Measurements from ENCODE around the gene PNMT.
A peak's percentile ranks its signal among the peaks of the same experiment; 100 is the strongest.

The PNMT gene

GRCh38 chr17:39676198-39676819 lies 8.1 kb downstream of the PNMT start:
- peaks cover 7 to 10% of the 10 kb centered on the region in 2 donors for H3K27me3 ChIP-seq (ENCODE audit: control insufficient read depth in 1 of 2, insufficient read depth in 2 of 2, low read length in 2 of 2)
- peaks cover 75 to 81% of the 10 kb centered on the region in 2 donors for H3K4me1 ChIP-seq (ENCODE audit: control insufficient read depth in 1 of 2, insufficient read depth in 2 of 2, low read length in 2 of 2)
- H3K27ac ChIP-seq (ENCODE audit: low read depth, low read length): peak overlapping the region; percentile 36
- H3K4me3 ChIP-seq (ENCODE audit: low read depth in 1 of 2, low read length in 2 of 2): no peak overlapping the region
- H3K36me3 ChIP-seq (ENCODE audit: control insufficient read depth in 1 of 2, insufficient read depth in 2 of 2, low read length in 2 of 2): peaks cover 0 to 5% of the 10 kb centered on the region in 2 donors
- peak overlapping the region; percentile 26 to 33 for H3K9ac ChIP-seq (ENCODE audit: low read depth in 1 of 2, low read length in 2 of 2)
- no peaks in the 10 kb centered on the region for H3K9me3 ChIP-seq (ENCODE audit: control insufficient read depth in 1 of 2, low read length in 2 of 2)

DNA sequence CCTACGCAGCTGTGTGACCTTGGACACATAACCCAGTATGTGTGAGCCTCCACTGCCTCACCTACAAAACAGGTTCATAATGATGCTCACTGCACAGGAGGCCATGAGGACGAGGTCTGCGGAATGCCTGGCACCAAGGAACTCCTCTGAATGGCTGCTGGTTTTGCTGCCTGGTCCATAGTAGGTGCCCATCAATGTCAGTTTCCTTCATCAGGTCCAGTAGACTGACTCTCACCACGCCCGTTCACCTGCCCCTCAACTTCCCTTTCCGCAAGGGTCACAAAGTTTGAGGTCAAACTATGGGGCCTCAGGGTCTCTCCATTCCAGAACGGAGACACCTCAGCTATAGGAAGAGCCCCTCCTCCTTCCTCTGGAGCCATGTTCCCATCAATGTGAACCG lies 8.8 kb downstream of the PNMT start:
- peaks cover 0 to 5% of the 10 kb centered on the region in 2 donors for H3K36me3 ChIP-seq (ENCODE audit: control insufficient read depth in 1 of 2, insufficient read depth in 2 of 2, low read length in 2 of 2)

GRCh38 chr17:39677542-39678339 lies 9.5 kb downstream of the PNMT start:
- H3K27ac ChIP-seq (ENCODE audit: low read depth, low read length): peak overlapping the region; percentile 76
- H3K4me1 ChIP-seq (ENCODE audit: control insufficient read depth in 1 of 2, insufficient read depth in 2 of 2, low read length in 2 of 2): peaks cover 63 to 67% of the 10 kb centered on the region in 2 donors
- H3K36me3 ChIP-seq (ENCODE audit: control insufficient read depth in 1 of 2, insufficient read depth in 2 of 2, low read length in 2 of 2): peaks cover 0 to 5% of the 10 kb centered on the region in 2 donors
- peak overlapping the region; percentile 36 to 43 for H3K9ac ChIP-seq (ENCODE audit: low read depth in 1 of 2, low read length in 2 of 2)
- no peaks in the 10 kb centered on the region for H3K9me3 ChIP-seq (ENCODE audit: control insufficient read depth in 1 of 2, low read length in 2 of 2)
- H3K4me3 ChIP-seq (ENCODE audit: low read depth in 1 of 2, low read length in 2 of 2): peak overlapping the region in 1 of 2 donors; percentile 42
- H3K27me3 ChIP-seq (ENCODE audit: control insufficient read depth in 1 of 2, insufficient read depth in 2 of 2, low read length in 2 of 2): no peaks in the 10 kb centered on the region

More for the DNA sequence above, 8.8 kb downstream of the PNMT start:
- H3K9ac ChIP-seq (ENCODE audit: low read depth in 1 of 2, low read length in 2 of 2): no peak overlapping the region
- peaks cover 0 to 4% of the 10 kb centered on the region in 2 donors for H3K27me3 ChIP-seq (ENCODE audit: control insufficient read depth in 1 of 2, insufficient read depth in 2 of 2, low read length in 2 of 2)
- peak overlapping the region; percentile 76 for H3K27ac ChIP-seq (ENCODE audit: low read depth, low read length)
- peaks cover 68 to 73% of the 10 kb centered on the region in 2 donors for H3K4me1 ChIP-seq (ENCODE audit: control insufficient read depth in 1 of 2, insufficient read depth in 2 of 2, low read length in 2 of 2)
- no peaks in the 10 kb centered on the region for H3K9me3 ChIP-seq (ENCODE audit: control insufficient read depth in 1 of 2, low read length in 2 of 2)
- H3K4me3 ChIP-seq (ENCODE audit: low read depth in 1 of 2, low read length in 2 of 2): no peak overlapping the region

DNA sequence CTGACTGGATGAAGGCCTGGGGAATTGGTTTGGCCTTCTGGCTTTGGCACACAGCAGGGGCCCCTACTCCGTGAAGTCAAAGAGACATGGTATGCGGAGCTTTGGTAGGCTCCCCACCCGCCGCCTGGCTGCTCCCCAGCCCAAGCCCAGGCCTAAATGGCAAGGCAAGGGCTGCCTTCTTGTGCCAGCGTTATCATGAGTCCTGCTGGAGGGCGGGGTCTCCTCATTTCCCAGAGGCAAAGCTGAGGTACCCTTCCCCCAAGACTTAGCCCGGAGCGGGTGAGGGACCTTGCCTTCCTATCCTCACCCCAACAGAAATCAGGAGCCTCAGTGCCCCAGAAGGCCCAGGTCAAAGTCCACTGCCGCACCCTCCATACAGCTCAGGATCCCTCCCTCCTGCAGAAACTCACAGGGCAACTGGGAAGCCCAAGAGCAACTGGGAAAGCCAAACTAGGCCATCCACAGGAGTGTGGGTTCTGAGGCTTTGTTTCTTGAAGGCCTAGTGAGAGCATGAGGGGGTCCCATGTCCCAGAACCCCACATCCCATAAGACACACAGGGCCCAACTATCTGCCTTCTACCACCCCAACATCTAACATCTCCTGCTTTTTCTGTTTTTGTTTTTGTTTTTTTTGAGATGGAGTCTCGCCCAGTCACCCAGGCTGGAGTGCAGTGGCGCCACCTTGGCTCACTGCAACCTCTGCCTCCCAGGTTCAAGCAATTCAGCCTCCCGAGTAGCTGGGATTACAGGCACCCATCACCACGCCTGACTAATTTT lies 10.3 kb downstream of the PNMT start:
- Histone ChIP-seq H3K27ac (ENCODE audit: low read depth, low read length) (peak overlapping the region; percentile 76), H3K36me3 (ENCODE audit: control insufficient read depth in 1 of 2, insufficient read depth in 2 of 2, low read length in 2 of 2) (peaks cover 0 to 11% of the 10 kb centered on the region in 2 donors), H3K4me1 (ENCODE audit: control insufficient read depth in 1 of 2, insufficient read depth in 2 of 2, low read length in 2 of 2) (peaks cover 63 to 66% of the 10 kb centered on the region in 2 donors), H3K9ac (ENCODE audit: low read depth in 1 of 2, low read length in 2 of 2) (peak overlapping the region; percentile 43 to 53), H3K4me3 (ENCODE audit: low read depth in 1 of 2, low read length in 2 of 2) (peak overlapping the region in 1 of 2 donors; percentile 42), H3K27me3 (ENCODE audit: control insufficient read depth in 1 of 2, insufficient read depth in 2 of 2, low read length in 2 of 2) (no peaks in the 10 kb centered on the region), H3K9me3 (ENCODE audit: control insufficient read depth in 1 of 2, low read length in 2 of 2) (no peaks in the 10 kb centered on the region)

DNA sequence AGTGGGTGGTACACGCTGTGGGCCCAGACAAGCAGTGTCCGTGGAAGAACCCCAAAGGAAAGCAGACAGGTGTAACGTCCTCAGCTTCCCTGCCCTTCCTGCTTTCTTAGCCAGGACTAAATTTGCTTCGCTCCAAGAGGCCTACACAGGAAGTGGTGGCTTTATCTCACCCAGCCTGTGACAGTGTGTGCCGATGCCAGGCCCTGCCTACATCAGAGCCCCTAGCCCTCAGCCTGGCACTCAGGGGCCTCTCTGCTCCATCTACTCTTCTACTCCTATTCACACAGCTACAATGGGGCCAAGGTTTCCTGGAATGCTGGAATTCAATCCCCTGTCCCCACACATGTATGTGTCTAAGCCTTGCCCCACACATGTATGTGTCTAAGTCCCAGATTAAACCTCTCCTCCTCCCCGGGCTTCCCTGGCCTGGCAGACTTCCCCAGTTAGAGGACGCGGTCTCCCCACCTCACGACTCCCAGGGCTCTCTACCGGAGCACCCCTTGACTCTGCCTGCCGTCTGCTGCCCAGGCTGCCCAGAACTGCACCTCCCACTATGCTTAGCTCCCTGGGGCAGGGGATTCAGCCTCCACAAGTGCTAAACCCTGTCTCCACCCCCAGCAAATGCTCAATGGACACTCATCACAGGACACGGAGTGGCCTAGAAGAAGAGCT lies 11.4 kb downstream of the PNMT start:
- Histone ChIP-seq H3K9me3 (ENCODE audit: control insufficient read depth in 1 of 2, low read length in 2 of 2) (no peaks in the 10 kb centered on the region), H3K36me3 (ENCODE audit: control insufficient read depth in 1 of 2, insufficient read depth in 2 of 2, low read length in 2 of 2) (peaks cover 0 to 20% of the 10 kb centered on the region in 2 donors)

DNA sequence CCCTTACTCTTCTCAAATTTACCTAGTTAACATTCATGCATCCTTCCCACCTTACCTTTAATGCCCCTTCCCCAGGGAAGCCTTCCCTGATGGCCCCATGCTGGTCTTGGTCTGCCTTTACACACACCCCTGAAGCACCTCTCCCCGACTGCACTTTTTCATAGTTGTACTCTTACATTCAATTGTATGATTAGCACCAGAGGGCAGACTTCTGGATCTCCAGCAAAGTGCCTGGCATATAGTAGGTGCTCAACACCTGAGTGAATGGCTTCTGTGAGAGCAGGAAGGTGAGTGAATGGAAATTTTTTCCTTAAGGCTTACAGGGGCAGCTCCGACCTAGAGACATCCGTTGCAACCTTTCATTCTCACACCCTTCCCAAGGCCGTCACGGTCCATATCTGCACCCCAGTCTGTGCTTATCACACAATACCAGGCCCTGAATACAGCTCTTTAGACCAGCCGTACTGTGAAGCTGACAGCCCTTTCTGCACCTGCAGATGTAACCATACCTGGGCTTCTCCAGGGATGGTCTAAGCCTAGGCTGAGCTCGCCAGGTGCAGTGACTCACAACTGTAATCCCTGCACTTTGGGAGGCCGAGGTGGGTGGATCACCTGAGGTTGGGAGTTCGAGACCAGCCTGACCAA lies 15.2 kb downstream of the PNMT start:
- Histone ChIP-seq H3K9ac (ENCODE audit: low read depth in 1 of 2, low read length in 2 of 2) (no peak overlapping the region), H3K9me3 (ENCODE audit: control insufficient read depth in 1 of 2, low read length in 2 of 2) (no peaks in the 10 kb centered on the region), H3K4me3 (ENCODE audit: low read depth in 1 of 2, low read length in 2 of 2) (no peak overlapping the region), H3K4me1 (ENCODE audit: control insufficient read depth in 1 of 2, insufficient read depth in 2 of 2, low read length in 2 of 2) (peaks cover 31 to 43% of the 10 kb centered on the region in 2 donors), H3K27me3 (ENCODE audit: control insufficient read depth in 1 of 2, insufficient read depth in 2 of 2, low read length in 2 of 2) (no peaks in the 10 kb centered on the region), H3K36me3 (ENCODE audit: control insufficient read depth in 1 of 2, insufficient read depth in 2 of 2, low read length in 2 of 2) (peaks cover 0 to 26% of the 10 kb centered on the region in 2 donors), H3K27ac (ENCODE audit: low read depth, low read length) (no peak overlapping the region)

More for the DNA sequence above, 11.4 kb downstream of the PNMT start:
- no peak overlapping the region for H3K4me3 ChIP-seq (ENCODE audit: low read depth in 1 of 2, low read length in 2 of 2)
- H3K27ac ChIP-seq (ENCODE audit: low read depth, low read length): peak overlapping the region; percentile 76
- peak overlapping the region; percentile 13 to 53 for H3K9ac ChIP-seq (ENCODE audit: low read depth in 1 of 2, low read length in 2 of 2)
- H3K4me1 ChIP-seq (ENCODE audit: control insufficient read depth in 1 of 2, insufficient read depth in 2 of 2, low read length in 2 of 2): peaks cover 59 to 67% of the 10 kb centered on the region in 2 donors
- H3K27me3 ChIP-seq (ENCODE audit: control insufficient read depth in 1 of 2, insufficient read depth in 2 of 2, low read length in 2 of 2): no peaks in the 10 kb centered on the region

- H3K4me1 ChIP-seq (ENCODE audit: control insufficient read depth in 1 of 2, insufficient read depth in 2 of 2, low read length in 2 of 2): peaks cover 26 to 42% of the 10 kb centered on the region in 2 donors
- no peaks in the 10 kb centered on the region for H3K9me3 ChIP-seq (ENCODE audit: control insufficient read depth in 1 of 2, low read length in 2 of 2)
- no peak overlapping the region for H3K9ac ChIP-seq (ENCODE audit: low read depth in 1 of 2, low read length in 2 of 2)
- peaks cover 0 to 26% of the 10 kb centered on the region in 2 donors for H3K36me3 ChIP-seq (ENCODE audit: control insufficient read depth in 1 of 2, insufficient read depth in 2 of 2, low read length in 2 of 2)
- no peak overlapping the region for H3K4me3 ChIP-seq (ENCODE audit: low read depth in 1 of 2, low read length in 2 of 2)
- no peak overlapping the region for H3K27ac ChIP-seq (ENCODE audit: low read depth, low read length)
- no peaks in the 10 kb centered on the region for H3K27me3 ChIP-seq (ENCODE audit: control insufficient read depth in 1 of 2, insufficient read depth in 2 of 2, low read length in 2 of 2)
Observed at GRCh38 chr17:39684369-39685192, 16.3 kb downstream of the PNMT start.

- Histone ChIP-seq H3K4me3 (ENCODE audit: low read depth in 1 of 2, low read length in 2 of 2) (peak overlapping the region; percentile 85 to 88), H3K27ac (ENCODE audit: low read depth, low read length) (peak overlapping the region; percentile 95), H3K27me3 (ENCODE audit: control insufficient read depth in 1 of 2, insufficient read depth in 2 of 2, low read length in 2 of 2) (no peaks in the 10 kb centered on the region), H3K9me3 (ENCODE audit: control insufficient read depth in 1 of 2, low read length in 2 of 2) (no peaks in the 10 kb centered on the region), H3K4me1 (ENCODE audit: control insufficient read depth in 1 of 2, insufficient read depth in 2 of 2, low read length in 2 of 2) (peaks cover 16 to 27% of the 10 kb centered on the region in 2 donors), H3K36me3 (ENCODE audit: control insufficient read depth in 1 of 2, insufficient read depth in 2 of 2, low read length in 2 of 2) (peaks cover 0 to 20% of the 10 kb centered on the region in 2 donors), H3K9ac (ENCODE audit: low read depth in 1 of 2, low read length in 2 of 2) (peak overlapping the region; percentile 51 to 72)
Observed at GRCh38 chr17:39687101-39687545, 18.9 kb downstream of the PNMT start.
